Endodermal cell (in vitro differentiated cells): ENCODE data around the gene SPNS3. TPM values are rescaled to one million over a fixed set of nuclear protein-coding genes. Genes with fewer than 3 reads are reported as not detected.

Experiments used
- DNase-seq: peaks from one replicate; pipeline ENCODE4 v3.0.0-alpha.2; 2017
- H3K27ac ChIP-seq: 2 replicates; pipeline ENCODE4 v1.5.1; 2013; ENCODE audit warnings: mild to moderate bottlenecking, low read depth, low read length, moderate library complexity
- H3K27me3 ChIP-seq: 2 replicates; pipeline ENCODE4 v1.6.1; 2013; ENCODE audit warnings: mild to moderate bottlenecking, low read length, moderate library complexity; ENCODE audit not compliant: insufficient read depth, control insufficient read depth, poor library complexity, severe bottlenecking
- H3K36me3 ChIP-seq: 2 replicates; pipeline ENCODE4 v1.7.0; 2013; ENCODE audit warnings: mild to moderate bottlenecking, low read length, moderate library complexity; ENCODE audit not compliant: control insufficient read depth, insufficient read depth
- H3K4me1 ChIP-seq: one replicate; pipeline ENCODE4 v1.7.0; 2013; ENCODE audit warnings: low read length; ENCODE audit not compliant: control insufficient read depth, insufficient read depth
- H3K4me3 ChIP-seq: 2 replicates; pipeline ENCODE4 v1.5.1; 2013; ENCODE audit warnings: mild to moderate bottlenecking, low read length, moderate library complexity
- H3K9ac ChIP-seq: 2 replicates; pipeline ENCODE4 v1.6.1; 2013; ENCODE audit warnings: mild to moderate bottlenecking, low read length, moderate library complexity; ENCODE audit not compliant: poor library complexity, severe bottlenecking; ENCODE audit errors: extremely low read depth
- H3K9me3 ChIP-seq: 2 replicates; pipeline ENCODE4 v1.6.1; 2013; ENCODE audit warnings: mild to moderate bottlenecking, low read length, moderate library complexity; ENCODE audit not compliant: control insufficient read depth
- H3K27ac Mint-ChIP-seq: 2 replicates; pipeline ENCODE4 v1.8.0; 2020; ENCODE audit warnings: mixed read lengths
- H3K27me3 Mint-ChIP-seq: 2 replicates; pipeline ENCODE4 v1.8.0; 2021; ENCODE audit warnings: mild to moderate bottlenecking, mixed read lengths; ENCODE audit not compliant: insufficient read depth
- H3K36me3 Mint-ChIP-seq: 2 replicates; pipeline ENCODE4 v1.8.0; 2020; ENCODE audit warnings: low read depth, mixed read lengths
- H3K4me1 Mint-ChIP-seq: 2 replicates; pipeline ENCODE4 v1.8.0; 2020; ENCODE audit warnings: mixed read lengths
- H3K4me3 Mint-ChIP-seq: 2 replicates; pipeline ENCODE4 v1.8.0; 2020; ENCODE audit warnings: mild to moderate bottlenecking, moderate library complexity, mixed read lengths
- H3K9me3 Mint-ChIP-seq: 2 replicates; pipeline ENCODE4 v1.8.0; 2020; ENCODE audit warnings: mild to moderate bottlenecking, mixed read lengths
- CTCF ChIP-seq: fragments of 200-600 bp; sonication (generic); conservative IDR thresholded peaks from 2 replicates; pipeline ENCODE4 v1.5.0; 2021; ENCODE audit warnings: antibody characterized with exemption, mild to moderate bottlenecking
- WGBS, 2 experiments: methylation state at CpG; one replicate each; pipeline versions ENCODE4 v1.1.5 to v1.1.7; 2013; ENCODE audit warnings: missing lambda C conversion rate in 2 of 2, mixed read lengths in 1 of 2; ENCODE audit not compliant: insufficient coverage in 1 of 2, insufficient read length in 1 of 2; 5-methylcytosine and 5-hydroxymethylcytosine counted together
- total RNA-seq, 2 donors: library from RNA; stranded (reverse); fragmentation: NEBNext Ultra II Directional in 1 of 2; extraction: Animal tissue kit (Norgen Biotek cat#: 25700) in 1 of 2; gene quantifications; 2 replicates in 1 of 2; 3 replicates in 1 of 2; pipeline ENCODE4 v1.2.1, GENCODE V29; 2021

The SPNS3 gene
- total RNA-seq, 2 donors from 2014 or later = not detected

- Histone ChIP-seq H3K27ac (no peak overlapping the region), H3K9ac (no peak overlapping the region), H3K9me3 (no peaks in the 10 kb centered on the region), H3K27me3 (peaks cover 16% of the 10 kb centered on the region), H3K4me3 (no peak overlapping the region), H3K36me3 (no peaks in the 10 kb centered on the region), H3K4me1 (no peaks in the 10 kb centered on the region)
- Mint-ChIP-seq H3K27me3 (peaks cover 27% of the 10 kb centered on the region), H3K4me1 (peaks cover 6% of the 10 kb centered on the region), H3K9me3 (no peaks in the 10 kb centered on the region), H3K27ac (no peak overlapping the region), H3K36me3 (no peaks in the 10 kb centered on the region), H3K4me3 (no peak overlapping the region)
- 98 to 100% methylated on average over 1 to 5 of the region's 5 CpGs for WGBS, 2 experiments
- DNase-seq = peak; percentile 60
- TF ChIP-seq CTCF = no peak
Observed at GRCh38 chr17:4505187-4505586, 71.4 kb downstream of the SPNS3 start.

- H3K27ac Mint-ChIP-seq = no peak overlapping the region
Observed at GRCh38 chr17:4506175-4506813, 72.6 kb downstream of the SPNS3 start.

GRCh38 chr17:4506892-4507291 is 73.2 kb downstream of the SPNS3 start:
- Histone ChIP-seq H3K27ac (no peak overlapping the region), H3K9me3 (no peaks in the 10 kb centered on the region), H3K27me3 (no peaks in the 10 kb centered on the region), H3K4me3 (no peak overlapping the region), H3K36me3 (no peaks in the 10 kb centered on the region), H3K4me1 (no peaks in the 10 kb centered on the region), H3K9ac (no peak overlapping the region)
- Mint-ChIP-seq H3K4me1 (peaks cover 6% of the 10 kb centered on the region), H3K36me3 (no peaks in the 10 kb centered on the region), H3K27me3 (peaks cover 17% of the 10 kb centered on the region), H3K9me3 (no peaks in the 10 kb centered on the region), H3K27ac (no peak overlapping the region), H3K4me3 (no peak overlapping the region)
- WGBS, 2 experiments = 95 to 96% methylated on average over 3 to 8 of the region's 8 CpGs
- no peak for DNase-seq
- no peak for TF ChIP-seq CTCF

More at GRCh38 chr17:4506175-4506813, 72.6 kb downstream of the SPNS3 start:
- no peak for TF ChIP-seq CTCF
- Mint-ChIP-seq H3K4me1 (peaks cover 6% of the 10 kb centered on the region), H3K27me3 (peaks cover 22% of the 10 kb centered on the region), H3K36me3 (no peaks in the 10 kb centered on the region), H3K9me3 (no peaks in the 10 kb centered on the region), H3K4me3 (no peak overlapping the region)
- Histone ChIP-seq H3K9ac (no peak overlapping the region), H3K27me3 (peaks cover 5% of the 10 kb centered on the region), H3K4me3 (no peak overlapping the region), H3K4me1 (no peaks in the 10 kb centered on the region), H3K9me3 (no peaks in the 10 kb centered on the region), H3K27ac (no peak overlapping the region), H3K36me3 (no peaks in the 10 kb centered on the region)
- no peak for DNase-seq
- WGBS, 2 experiments = 88 to 100% methylated on average over 2 to 13 of the region's 13 CpGs
